Glutamatergic neuron (in vitro differentiated cells): ENCODE measurements around the gene SPDYE11. TPM values are rescaled to one million over a fixed set of nuclear protein-coding genes. Genes with fewer than 3 reads are reported as not detected.
"Not testable (repeated sequence)": the region's sequence is repeated elsewhere in the genome, so short reads cannot be mapped to it uniquely, and the experiment has no call there.

Experiments
- DNase-seq: peaks from one replicate; pipeline ENCODE4 v3.0.0; 2022
- H3K27ac Mint-ChIP-seq: one replicate; pipeline ENCODE4 v1.8.0; 2020; ENCODE audit warnings: mild to moderate bottlenecking, mixed read lengths, inconsistent platforms; ENCODE audit not compliant: unreplicated experiment
- H3K27me3 Mint-ChIP-seq: one replicate; pipeline ENCODE4 v1.8.0; 2020; ENCODE audit warnings: mild to moderate bottlenecking, moderate library complexity, mixed read lengths, inconsistent platforms; ENCODE audit not compliant: unreplicated experiment
- H3K36me3 Mint-ChIP-seq: one replicate; pipeline ENCODE4 v1.8.0; 2020; ENCODE audit warnings: mild to moderate bottlenecking, mixed read lengths, inconsistent platforms; ENCODE audit not compliant: unreplicated experiment
- H3K4me1 Mint-ChIP-seq: one replicate; pipeline ENCODE4 v1.8.0; 2020; ENCODE audit warnings: mild to moderate bottlenecking, low read depth, mixed read lengths, inconsistent platforms; ENCODE audit not compliant: unreplicated experiment
- H3K4me3 Mint-ChIP-seq: one replicate; pipeline ENCODE4 v1.8.0; 2020; ENCODE audit warnings: mild to moderate bottlenecking, mixed read lengths, inconsistent platforms; ENCODE audit not compliant: unreplicated experiment
- H3K9me3 Mint-ChIP-seq: one replicate; pipeline ENCODE4 v1.8.0; 2020; ENCODE audit warnings: mild to moderate bottlenecking, moderate library complexity, mixed read lengths, inconsistent platforms; ENCODE audit not compliant: unreplicated experiment
- long read RNA-seq: library from polyadenylated mRNA; unstranded; transcript quantifications from one replicate; pipeline ENCODE4 v2.0.0, GENCODE V29; 2020; ENCODE audit not compliant: unreplicated experiment
- total RNA-seq: library from RNA; stranded (reverse); fragmentation: NEBNext Ultra II Directional; extraction: Animal tissue kit (Norgen Biotek cat#: 25700); gene quantifications from one replicate; pipeline ENCODE4 v1.2.1, GENCODE V29; 2021; ENCODE audit not compliant: unreplicated experiment

SPDYE11 gene, protein sequence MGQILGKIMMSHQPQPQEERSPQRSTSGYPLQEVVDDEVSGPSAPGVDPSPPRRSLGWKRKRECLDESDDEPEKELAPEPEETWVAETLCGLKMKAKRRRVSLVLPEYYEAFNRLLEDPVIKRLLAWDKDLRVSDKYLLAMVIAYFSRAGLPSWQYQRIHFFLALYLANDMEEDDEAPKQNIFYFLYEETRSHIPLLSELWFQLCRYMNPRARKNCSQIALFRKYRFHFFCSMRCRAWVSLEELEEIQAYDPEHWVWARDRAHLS
- 0.25 TPM for total RNA-seq
- long read RNA-seq, result 0 reads

- H3K27me3 Mint-ChIP-seq, H3K4me3 Mint-ChIP-seq, H3K9me3 Mint-ChIP-seq, H3K27ac Mint-ChIP-seq, H3K36me3 Mint-ChIP-seq, DNase-seq, H3K4me1 Mint-ChIP-seq: not testable (repeated sequence)
Measured at GRCh38 chr7:73057811-73058210, at the start of gene SPDYE11. SPDYE11 (minus strand) TSS chr7:73057911; CDS start chr7:73056111, 1,800 bp downstream.

DNA sequence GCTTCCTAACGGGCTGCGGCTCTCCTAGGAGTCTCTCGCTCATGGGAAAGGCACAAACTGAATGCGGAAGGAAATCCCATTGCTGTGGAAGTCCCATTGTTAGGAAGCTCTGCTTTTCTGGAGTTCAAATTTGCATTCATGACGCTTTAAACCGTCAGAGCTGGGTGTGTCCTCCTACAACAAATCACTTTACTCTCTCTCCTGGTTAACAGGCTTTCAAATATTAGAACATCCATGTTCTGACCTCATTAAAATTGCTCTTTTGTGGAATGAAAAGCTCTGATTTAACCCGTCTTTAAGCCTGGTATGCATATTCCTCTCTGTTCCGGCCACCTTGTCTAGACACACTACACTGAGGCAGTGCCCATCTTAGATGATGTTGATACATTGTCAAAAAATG is 28.2 kb upstream of the SPDYE11 start, which contains the start of gene SPDYE9:
SPDYE9 (minus strand) TSS at position 101 of the 400 bp plus-strand sequence. CDS start 1,800 bp downstream, outside the sequence.
- H3K27ac Mint-ChIP-seq, H3K4me3 Mint-ChIP-seq, DNase-seq, H3K4me1 Mint-ChIP-seq, H3K27me3 Mint-ChIP-seq, H3K36me3 Mint-ChIP-seq, H3K9me3 Mint-ChIP-seq: not testable (repeated sequence)

GRCh38 chr7:73029666-73030065 is 28.0 kb downstream of the SPDYE11 start, which contains the start of gene SPDYE8:
SPDYE8 (minus strand) TSS chr7:73029766; CDS start chr7:73027966, 1,800 bp downstream.
- H3K4me3 Mint-ChIP-seq, H3K9me3 Mint-ChIP-seq, H3K27ac Mint-ChIP-seq, H3K4me1 Mint-ChIP-seq, H3K27me3 Mint-ChIP-seq, H3K36me3 Mint-ChIP-seq, DNase-seq: not testable (repeated sequence)

DNA sequence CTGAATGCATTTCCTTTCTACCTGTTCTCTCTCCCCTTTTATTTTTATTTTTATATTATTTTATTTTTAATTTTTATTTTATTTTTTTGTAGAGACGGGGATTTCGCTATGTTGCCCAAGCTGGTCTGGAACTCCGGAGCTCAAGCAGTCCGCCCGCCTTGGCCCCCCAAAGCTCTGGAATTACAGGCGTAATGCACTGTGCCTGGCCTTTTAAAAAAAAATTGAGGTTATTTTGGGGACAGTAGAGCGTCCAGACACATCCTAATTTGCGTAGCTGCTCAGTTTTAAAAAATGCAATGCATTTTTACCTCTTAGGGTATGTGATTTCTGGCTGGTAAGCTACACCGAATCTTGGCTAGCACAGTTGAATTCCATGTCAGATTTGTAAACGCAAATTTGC is 51.2 kb downstream of the SPDYE11 start:
- H3K9me3 Mint-ChIP-seq, H3K36me3 Mint-ChIP-seq, H3K27ac Mint-ChIP-seq, H3K27me3 Mint-ChIP-seq, H3K4me1 Mint-ChIP-seq: not testable (repeated sequence)
- H3K4me3 Mint-ChIP-seq, result peak overlapping the region; percentile 42
- DNase-seq, result peak; percentile 6

DNA sequence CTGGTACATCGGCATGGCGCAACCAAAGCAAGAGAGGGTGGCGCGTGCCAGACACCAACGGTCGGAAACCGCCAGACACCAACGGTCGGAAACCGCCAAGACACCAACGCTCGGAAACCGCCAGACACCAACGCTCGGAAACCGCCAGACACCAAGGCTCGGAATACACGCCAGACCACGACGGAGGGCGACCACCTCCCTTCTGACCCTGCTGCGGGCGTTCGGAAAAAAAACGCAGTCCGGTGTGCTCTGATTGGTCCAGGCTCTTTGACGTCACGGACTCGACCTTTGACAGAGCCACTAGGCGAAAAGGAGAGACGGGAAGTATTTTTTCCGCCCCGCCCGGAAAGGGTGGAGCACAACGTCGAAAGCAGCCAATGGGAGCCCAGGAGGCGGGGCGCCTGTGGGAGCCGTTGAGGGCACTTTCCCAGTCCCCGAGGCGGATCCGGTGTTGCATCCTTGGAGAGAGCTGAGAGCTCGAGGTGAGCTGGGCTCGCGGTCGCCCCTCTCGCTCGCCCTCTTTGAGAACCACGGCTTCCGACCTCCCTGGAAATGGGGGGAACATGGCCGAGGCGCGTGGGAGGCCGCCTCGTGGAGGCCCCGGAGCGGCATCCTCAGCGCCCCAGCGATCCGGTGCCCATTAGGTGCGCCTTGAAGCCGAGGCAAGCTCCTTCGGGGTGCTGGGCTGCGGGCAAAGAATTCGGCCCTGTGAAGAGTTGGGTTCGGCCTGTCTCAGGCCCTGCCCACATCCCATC is 51.8 kb downstream of the SPDYE11 start:
- not testable (repeated sequence) for H3K27me3 Mint-ChIP-seq, H3K4me1 Mint-ChIP-seq, H3K9me3 Mint-ChIP-seq, H3K36me3 Mint-ChIP-seq
- DNase-seq, result peak; percentile 80
- peak overlapping the region; percentile 92 for H3K4me3 Mint-ChIP-seq
- peak overlapping the region; percentile 82 for H3K27ac Mint-ChIP-seq

DNA sequence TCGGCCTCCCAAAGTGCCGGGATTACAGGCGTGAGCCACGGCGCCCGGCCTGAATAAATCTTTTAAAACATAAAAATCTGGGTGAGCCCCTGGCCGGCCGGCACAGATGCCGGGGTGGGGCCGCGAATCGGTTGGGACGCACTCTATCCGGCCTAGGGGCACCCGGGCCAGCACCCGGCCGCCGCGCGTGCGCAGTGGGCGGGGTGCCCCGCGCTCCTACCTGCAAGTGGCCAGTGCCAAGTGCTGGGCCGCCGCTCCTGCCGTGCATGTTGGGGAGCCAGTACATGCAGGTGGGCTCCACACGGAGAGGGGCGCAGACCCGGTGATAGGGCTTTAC is 52.4 kb downstream of the SPDYE11 start:
- Mint-ChIP-seq H3K4me3 (peak overlapping the region; percentile 92), H3K27ac (peak overlapping the region; percentile 82)
- H3K9me3 Mint-ChIP-seq, H3K36me3 Mint-ChIP-seq, H3K27me3 Mint-ChIP-seq, H3K4me1 Mint-ChIP-seq: not testable (repeated sequence)
- DNase-seq, result peak; percentile 75

GRCh38 chr7:72997887-72998468 is 59.7 kb downstream of the SPDYE11 start:
- H3K36me3 Mint-ChIP-seq, H3K4me1 Mint-ChIP-seq, H3K27me3 Mint-ChIP-seq, H3K9me3 Mint-ChIP-seq, H3K4me3 Mint-ChIP-seq, H3K27ac Mint-ChIP-seq, DNase-seq: not testable (repeated sequence)

Other genes with a start within 250 kb of the SPDYE11 start
- gene TYW1B, start 229.7 kb downstream of the SPDYE11 start, total RNA-seq, result 5.0 TPM
- 50.9 TPM for gene POM121, start 132.8 kb downstream of the SPDYE11 start, total RNA-seq
- 2.9 TPM for gene TRIM74, start 88.4 kb downstream of the SPDYE11 start, total RNA-seq
- gene SPDYE8, start 28.1 kb downstream of the SPDYE11 start, total RNA-seq, result not detected
- 0.25 TPM for gene SPDYE9, start 28.1 kb upstream of the SPDYE11 start, total RNA-seq